HT1080 (cell line): ENCODE results near the gene FNDC3A. TPM values are rescaled to one million over a fixed set of nuclear protein-coding genes. Genes with fewer than 3 reads are reported as not detected.
A peak's percentile ranks its signal among the peaks of the same experiment; 100 is the strongest.

ENCODE experiments used
- DNase-seq: peaks from one replicate; pipeline ENCODE4 v3.0.0-alpha.2; 2015; ENCODE audit warnings: low read depth
- total RNA-seq: library from RNA; depleted of rRNA; stranded (reverse); fragments of >200 nt; shearing (Covaris generic); gene quantifications from 2 replicates; pipeline ENCODE4 v1.2.3, GENCODE V29; 2014

The FNDC3A gene
- total RNA-seq, 1 experiment from 2014 or later, result 23.7 TPM

- DNase-seq, result no peak
Measured at GRCh38 chr13:49213997-49214916, 238.5 kb downstream of the FNDC3A start.

- no peak for DNase-seq
Measured at GRCh38 chr13:49214917-49215376, 239.2 kb downstream of the FNDC3A start.

GRCh38 chr13:49216334-49216733 is 240.6 kb downstream of the FNDC3A start:
- no peak for DNase-seq

- no peak for DNase-seq
Measured at GRCh38 chr13:49217962-49218492, 242.3 kb downstream of the FNDC3A start.

GRCh38 chr13:49218493-49219051 is 242.9 kb downstream of the FNDC3A start:
- no peak for DNase-seq

GRCh38 chr13:49219647-49220035 is 243.9 kb downstream of the FNDC3A start:
- DNase-seq, result no peak

GRCh38 chr13:49220036-49220855 is 244.5 kb downstream of the FNDC3A start, which contains the start of gene MLNR:
Gene MLNR, plus strand, starts transcription at chr13:49220338. Its CDS starts 0 bp downstream, at chr13:49220338.
- DNase-seq, result no peak

- DNase-seq, result no peak
Measured at GRCh38 chr13:49220856-49221589, 245.3 kb downstream of the FNDC3A start.

- no peak for DNase-seq
Measured at GRCh38 chr13:49221590-49221965, 245.9 kb downstream of the FNDC3A start.

- no peak for DNase-seq
Measured at GRCh38 chr13:49225223-49226042, 249.7 kb downstream of the FNDC3A start.

- no peak for DNase-seq
Measured at GRCh38 chr13:49226613-49227012, 250.9 kb downstream of the FNDC3A start.

GRCh38 chr13:49234741-49235140 is 259.0 kb downstream of the FNDC3A start:
- no peak for DNase-seq

- no peak for DNase-seq
Measured at GRCh38 chr13:49235856-49236431, 260.2 kb downstream of the FNDC3A start.

GRCh38 chr13:49238621-49239020 is 262.9 kb downstream of the FNDC3A start:
- peak; percentile 21 for DNase-seq

GRCh38 chr13:49240017-49240416 is 264.3 kb downstream of the FNDC3A start:
- peak; percentile 47 for DNase-seq

GRCh38 chr13:49241296-49241695 is 265.6 kb downstream of the FNDC3A start:
- DNase-seq, result no peak

GRCh38 chr13:49245101-49245500 is 269.4 kb downstream of the FNDC3A start:
- DNase-seq, result no peak

GRCh38 chr13:49246850-49247642 is 271.3 kb downstream of the FNDC3A start:
- no peak for DNase-seq
